Astrocyte of the spinal cord (primary cell): ENCODE data around the gene NXT1.
A peak's percentile ranks its signal among the peaks of the same experiment; 100 is the strongest.

Source experiments
- DNase-seq: peaks from one replicate; pipeline ENCODE4 v3.0.0; 2011; ENCODE audit warnings: low read depth, low spot score
- H3K4me3 ChIP-seq: 2 replicates; pipeline ENCODE4 v1.5.1; 2011; ENCODE audit warnings: low read depth, mild to moderate bottlenecking, low read length, moderate library complexity
- in situ Hi-C: cut with HindIII; loops from 2 replicates; pipeline ENCODE4 v1.10.0; 2017; ENCODE audit warnings: low sequenced_read_pairs
- TF ChIP-seq, protein P1 (sequence below): IDR thresholded peaks from 2 replicates; pipeline ENCODE4 v1.5.1; 2012; ENCODE audit warnings: low read depth, mild to moderate bottlenecking, low read length, inconsistent platforms

Gene NXT1

DNA sequence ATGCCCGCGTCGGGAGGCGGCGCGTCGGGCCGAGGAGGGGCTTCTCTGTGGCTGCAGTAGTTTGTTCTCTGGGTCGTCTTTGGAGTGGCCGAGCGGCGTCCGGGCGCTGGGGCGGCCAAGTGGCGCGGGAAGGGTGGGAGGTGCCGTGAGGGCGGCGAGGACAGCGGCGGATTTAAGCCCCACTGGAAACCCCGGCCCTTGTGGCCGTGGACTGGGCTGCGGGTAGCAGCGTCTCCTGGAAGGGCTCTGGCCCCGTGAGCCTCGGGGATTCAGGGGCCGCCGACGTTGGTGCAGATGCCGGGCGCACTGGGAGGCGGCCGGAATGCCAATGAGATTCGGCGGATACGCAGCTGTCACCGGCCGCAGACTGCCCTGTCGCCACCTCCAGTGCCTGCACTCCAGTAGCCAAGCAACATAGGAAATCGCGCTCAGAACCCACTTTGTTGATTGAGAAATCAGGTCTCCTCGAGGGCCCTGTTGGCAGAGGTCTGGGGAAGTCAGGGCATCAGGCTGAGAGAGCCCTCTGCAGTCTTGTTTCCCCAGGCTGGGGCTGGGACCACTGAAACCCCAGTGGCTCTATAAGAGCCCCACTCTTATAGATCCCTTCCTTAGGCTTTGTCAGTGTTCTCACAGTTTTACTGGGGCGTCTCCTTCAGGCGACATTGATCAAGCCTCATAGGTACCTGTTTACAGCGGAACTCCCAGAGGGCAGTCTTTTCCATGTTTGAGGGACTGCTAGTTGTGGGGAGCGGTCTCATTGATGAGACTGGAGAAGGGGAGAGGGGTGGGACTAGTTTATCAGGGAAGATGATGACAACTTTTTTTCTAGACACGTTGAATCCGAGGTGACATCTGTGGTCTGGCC lies 12.0 kb downstream of the NXT1 start:
- DNase-seq: peak; percentile 13
- in situ Hi-C loops: no loop called here
- H3K4me3 ChIP-seq: peak overlapping the region; percentile 81
- TF ChIP-seq, protein P1, sequence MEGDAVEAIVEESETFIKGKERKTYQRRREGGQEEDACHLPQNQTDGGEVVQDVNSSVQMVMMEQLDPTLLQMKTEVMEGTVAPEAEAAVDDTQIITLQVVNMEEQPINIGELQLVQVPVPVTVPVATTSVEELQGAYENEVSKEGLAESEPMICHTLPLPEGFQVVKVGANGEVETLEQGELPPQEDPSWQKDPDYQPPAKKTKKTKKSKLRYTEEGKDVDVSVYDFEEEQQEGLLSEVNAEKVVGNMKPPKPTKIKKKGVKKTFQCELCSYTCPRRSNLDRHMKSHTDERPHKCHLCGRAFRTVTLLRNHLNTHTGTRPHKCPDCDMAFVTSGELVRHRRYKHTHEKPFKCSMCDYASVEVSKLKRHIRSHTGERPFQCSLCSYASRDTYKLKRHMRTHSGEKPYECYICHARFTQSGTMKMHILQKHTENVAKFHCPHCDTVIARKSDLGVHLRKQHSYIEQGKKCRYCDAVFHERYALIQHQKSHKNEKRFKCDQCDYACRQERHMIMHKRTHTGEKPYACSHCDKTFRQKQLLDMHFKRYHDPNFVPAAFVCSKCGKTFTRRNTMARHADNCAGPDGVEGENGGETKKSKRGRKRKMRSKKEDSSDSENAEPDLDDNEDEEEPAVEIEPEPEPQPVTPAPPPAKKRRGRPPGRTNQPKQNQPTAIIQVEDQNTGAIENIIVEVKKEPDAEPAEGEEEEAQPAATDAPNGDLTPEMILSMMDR: no peak

DNA sequence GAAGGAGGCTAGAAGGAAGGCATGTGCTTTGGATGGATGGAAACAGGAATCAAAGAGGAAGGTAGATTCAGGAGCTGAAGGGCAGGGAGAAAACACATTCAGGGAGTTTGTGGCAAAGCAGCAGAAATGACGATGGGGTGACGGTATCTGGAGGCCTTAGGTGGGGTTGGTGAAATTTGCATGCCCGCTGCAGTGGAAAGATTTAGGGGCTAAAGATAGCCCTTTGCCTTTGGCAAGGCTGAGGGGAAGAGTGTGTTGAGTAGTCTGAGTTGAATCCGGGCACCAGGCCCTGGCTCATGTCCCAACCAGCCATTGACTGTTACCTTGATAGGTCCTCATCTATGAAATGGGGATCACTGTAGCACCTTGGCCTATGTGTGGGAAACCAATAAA lies 12.7 kb downstream of the NXT1 start:
- in situ Hi-C loops: no loop called here
- peak overlapping the region; percentile 81 for H3K4me3 ChIP-seq
- no peak for DNase-seq
- TF ChIP-seq, protein P1: no peak

DNA sequence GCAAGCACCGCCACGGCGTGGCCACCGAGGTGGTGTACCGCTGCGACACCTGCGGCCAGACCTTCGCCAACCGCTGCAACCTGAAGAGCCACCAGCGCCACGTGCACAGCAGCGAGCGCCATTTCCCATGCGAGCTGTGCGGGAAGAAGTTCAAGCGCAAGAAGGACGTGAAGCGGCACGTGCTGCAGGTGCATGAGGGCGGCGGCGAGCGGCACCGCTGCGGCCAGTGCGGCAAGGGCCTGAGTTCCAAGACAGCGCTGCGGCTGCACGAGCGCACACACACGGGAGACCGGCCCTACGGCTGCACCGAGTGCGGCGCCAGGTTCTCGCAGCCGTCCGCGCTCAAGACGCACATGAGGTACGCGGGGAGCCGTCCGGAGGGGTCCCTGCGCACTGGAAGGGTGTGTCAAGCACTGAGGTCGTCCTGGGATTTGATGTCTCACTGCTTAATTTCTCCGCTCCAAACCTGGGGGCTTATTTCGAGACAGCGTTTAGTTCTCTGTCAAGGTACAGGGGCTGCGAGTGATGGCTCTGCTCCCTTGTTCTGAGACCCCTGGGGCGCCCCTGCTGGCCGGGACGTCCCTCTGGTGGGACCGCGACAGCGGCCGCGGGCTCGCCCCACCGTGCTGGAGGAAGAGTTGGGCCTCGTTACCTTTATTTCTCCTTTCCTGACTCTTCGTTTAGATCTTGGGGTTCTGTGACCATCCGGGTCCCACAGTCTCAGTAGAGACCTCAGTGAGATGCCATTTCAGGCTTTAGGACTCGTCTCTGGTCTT lies 15.0 kb downstream of the NXT1 start:
- in situ Hi-C loops: no loop called here
- H3K4me3 ChIP-seq: no peak overlapping the region
- TF ChIP-seq, protein P1: no peak
- no peak for DNase-seq

DNA sequence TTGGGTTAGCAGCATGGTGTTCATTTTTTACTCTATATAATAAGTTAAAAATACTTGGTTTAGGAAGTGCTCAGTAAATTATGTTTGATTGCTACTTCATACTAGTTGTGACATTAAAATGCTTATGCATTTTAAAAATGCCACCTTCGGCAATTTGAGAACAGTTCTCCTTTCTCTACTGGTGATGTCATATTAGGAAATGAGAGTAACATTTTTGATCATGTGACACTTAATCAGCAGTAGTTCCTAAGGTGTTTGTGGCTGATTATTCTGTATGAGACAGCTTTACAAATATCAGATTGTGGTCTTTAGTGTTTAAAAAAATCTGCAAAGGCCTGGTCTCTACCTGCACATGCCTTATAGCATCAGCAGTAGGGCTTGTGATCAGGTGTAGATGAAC lies 15.8 kb downstream of the NXT1 start:
- TF ChIP-seq, protein P1: no peak
- no peak overlapping the region for H3K4me3 ChIP-seq
- no peak for DNase-seq
- in situ Hi-C loops: no loop called here

DNA sequence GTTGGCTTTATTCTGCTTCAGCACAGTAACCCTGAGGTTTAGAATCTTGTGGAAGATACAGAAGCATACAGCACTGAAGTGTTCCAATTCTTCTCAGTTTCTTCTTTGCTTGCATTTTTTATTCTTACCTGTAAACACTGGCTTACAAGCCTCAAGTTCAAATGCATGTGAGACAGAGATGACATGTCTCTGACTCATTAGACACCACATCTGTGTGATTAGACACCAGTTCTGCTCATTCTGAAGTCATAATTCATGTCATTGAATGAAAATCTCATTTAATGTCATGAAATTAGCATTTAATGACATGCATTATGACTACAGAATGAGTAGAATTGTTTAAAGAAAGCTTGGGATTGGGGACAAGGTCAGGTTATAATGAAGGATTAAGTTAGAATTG lies 17.2 kb downstream of the NXT1 start:
- no peak for DNase-seq
- in situ Hi-C loops: no loop called here
- no peak overlapping the region for H3K4me3 ChIP-seq
- TF ChIP-seq, protein P1: no peak

DNA sequence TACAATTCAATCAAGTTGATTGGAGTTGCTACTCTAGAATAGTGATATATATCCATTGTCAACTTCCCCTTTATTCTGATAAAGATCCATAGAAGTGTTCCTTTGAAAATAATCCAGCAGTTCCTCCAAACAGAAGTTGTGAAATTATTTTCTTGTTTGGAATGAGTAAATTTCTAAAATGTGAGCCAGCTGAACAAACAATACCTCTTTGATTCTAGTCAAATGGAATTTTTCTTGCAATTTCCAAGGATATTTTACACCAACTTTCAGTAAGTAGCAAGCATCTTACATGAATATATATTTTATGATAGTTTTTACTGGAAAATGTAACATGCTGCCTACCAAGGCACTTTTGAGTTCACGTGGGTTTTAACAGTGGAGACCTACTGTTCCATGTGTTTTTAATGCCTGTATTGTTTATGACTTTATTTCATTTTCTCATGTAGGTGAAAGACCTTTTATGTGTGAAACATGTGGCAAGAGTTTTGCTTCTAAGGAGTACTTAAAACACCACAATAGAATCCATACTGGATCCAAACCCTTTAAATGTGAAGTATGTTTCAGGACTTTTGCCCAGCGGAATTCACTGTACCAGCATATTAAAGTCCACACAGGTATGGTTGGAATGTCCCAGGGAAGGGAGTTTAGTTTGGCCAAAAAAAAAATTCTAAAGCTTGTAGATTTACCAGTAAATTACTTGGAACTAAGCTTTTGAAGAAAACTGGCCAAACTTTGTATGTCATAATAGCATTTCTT lies 17.9 kb downstream of the NXT1 start:
- TF ChIP-seq, protein P1: no peak
- no peak overlapping the region for H3K4me3 ChIP-seq
- in situ Hi-C loops: no loop called here
- DNase-seq: peak; percentile 23
